Measurements from ENCODE around the gene IMP4.

DNA sequence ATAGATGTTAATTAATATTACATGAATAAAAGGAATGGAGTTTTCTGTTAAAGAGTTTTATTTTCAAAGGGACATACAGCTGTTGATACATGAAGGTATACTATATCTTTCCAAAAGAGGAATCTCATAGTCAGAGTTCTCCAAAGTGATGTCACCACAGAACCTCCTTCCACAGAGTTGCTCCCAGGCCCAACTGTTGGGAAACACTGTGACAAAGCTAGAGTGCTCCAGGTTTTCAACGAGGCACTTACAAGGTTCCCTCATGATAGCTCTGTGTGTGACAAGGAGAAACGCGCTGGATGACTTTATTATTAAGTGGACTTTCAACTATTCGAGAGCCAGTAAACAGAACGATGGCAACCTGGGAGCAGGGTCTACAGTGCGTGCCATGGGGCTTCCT is 46.7 kb downstream of the IMP4 start:
- TF ChIP-seq, protein P1, sequence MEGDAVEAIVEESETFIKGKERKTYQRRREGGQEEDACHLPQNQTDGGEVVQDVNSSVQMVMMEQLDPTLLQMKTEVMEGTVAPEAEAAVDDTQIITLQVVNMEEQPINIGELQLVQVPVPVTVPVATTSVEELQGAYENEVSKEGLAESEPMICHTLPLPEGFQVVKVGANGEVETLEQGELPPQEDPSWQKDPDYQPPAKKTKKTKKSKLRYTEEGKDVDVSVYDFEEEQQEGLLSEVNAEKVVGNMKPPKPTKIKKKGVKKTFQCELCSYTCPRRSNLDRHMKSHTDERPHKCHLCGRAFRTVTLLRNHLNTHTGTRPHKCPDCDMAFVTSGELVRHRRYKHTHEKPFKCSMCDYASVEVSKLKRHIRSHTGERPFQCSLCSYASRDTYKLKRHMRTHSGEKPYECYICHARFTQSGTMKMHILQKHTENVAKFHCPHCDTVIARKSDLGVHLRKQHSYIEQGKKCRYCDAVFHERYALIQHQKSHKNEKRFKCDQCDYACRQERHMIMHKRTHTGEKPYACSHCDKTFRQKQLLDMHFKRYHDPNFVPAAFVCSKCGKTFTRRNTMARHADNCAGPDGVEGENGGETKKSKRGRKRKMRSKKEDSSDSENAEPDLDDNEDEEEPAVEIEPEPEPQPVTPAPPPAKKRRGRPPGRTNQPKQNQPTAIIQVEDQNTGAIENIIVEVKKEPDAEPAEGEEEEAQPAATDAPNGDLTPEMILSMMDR (IDR thresholded peaks at IDR 0.05; ENCODE audit: insufficient read depth, low read length, poor library complexity, severe bottlenecking), result no peak
- TF ChIP-seq EZH2phosphoT487 (conservative IDR thresholded peaks at IDR 0.05; ENCODE audit: low read length), result no peak

Data from SU-DHL-6 (cell line).